Breast epithelium (tissue), 4 donors: ENCODE measurements around the gene MREG. TPM values are rescaled to one million over a fixed set of nuclear protein-coding genes. Genes with fewer than 3 reads are reported as not detected.

Experiments used
- DNase-seq, 2 donors: peaks; one replicate each; pipeline ENCODE4 v3.0.0-alpha.2; 2019; ENCODE audit warnings: low spot score in 2 of 2
- H3K27ac ChIP-seq, 2 donors: fragments of 200-600 bp; sonication (generic) in 1 of 2; one replicate each; pipeline ENCODE4 v1.5.1; 2016 to 2019; ENCODE audit warnings: mild to moderate bottlenecking in 1 of 2
- H3K27me3 ChIP-seq, 2 donors: fragments of 200-600 bp; sonication (generic) in 1 of 2; one replicate each; pipeline versions ENCODE4 v1.5.1 to v1.6.0; 2017 to 2019; ENCODE audit warnings: control low read depth in 1 of 2, mild to moderate bottlenecking in 1 of 2
- H3K36me3 ChIP-seq: fragments of 200-600 bp; one replicate; pipeline ENCODE4 v1.5.1; 2019
- H3K4me1 ChIP-seq, 2 donors: fragments of 200-600 bp; sonication (generic); one replicate each; pipeline ENCODE4 v1.5.1; 2016 to 2019; ENCODE audit warnings: control low read depth in 1 of 2
- H3K4me3 ChIP-seq, 3 donors: fragments of 200-600 bp; sonication (generic); 1 replicate in 2 of 3; 2 replicates in 1 of 3; pipeline ENCODE4 v1.5.1; 2016 to 2019; ENCODE audit warnings: mild to moderate bottlenecking in 3 of 3, moderate library complexity in 2 of 3
- H3K9me3 ChIP-seq, 2 donors: fragments of 200-600 bp; sonication (generic) in 1 of 2; one replicate each; pipeline ENCODE4 v1.5.1; 2016 to 2019; ENCODE audit warnings: control low read depth in 1 of 2
- POLR2A ChIP-seq: fragments of 450-650 bp; IDR thresholded peaks from one replicate; pipeline ENCODE4 v1.6.1; 2016; ENCODE audit warnings: antibody characterized with exemption, mild to moderate bottlenecking, moderate library complexity
- POLR2AphosphoS5 ChIP-seq, 3 donors: sonication (generic); formaldehyde crosslinking; IDR thresholded peaks; one replicate each; pipeline ENCODE4 v1.6.1; 2017; ENCODE audit warnings: antibody characterized with exemption in 3 of 3
- intact Hi-C: fragments of 100-400 bp; cut with DNase I; formaldehyde crosslinking; loops from one replicate; pipeline ENCODE4 v1.15.1; 2023; ENCODE audit warnings: low total_unique reads
- total RNA-seq, 3 donors: library from RNA; depleted of rRNA; stranded (reverse); fragments of >200 nt; gene quantifications; one replicate each; pipeline ENCODE4 v1.1.0, GENCODE V29; 2016
- TF ChIP-seq, protein P1 (sequence below), 3 donors: fragments of 450-650 bp; IDR thresholded peaks; one replicate each; pipeline ENCODE4 v1.5.1; 2016 to 2017; ENCODE audit warnings: antibody characterized with exemption in 3 of 3, mild to moderate bottlenecking in 3 of 3, moderate library complexity in 3 of 3

Gene MREG
- total RNA-seq, 3 donors from 2014 or later: 3.8 to 30.1 (median 16.1) TPM

DNA sequence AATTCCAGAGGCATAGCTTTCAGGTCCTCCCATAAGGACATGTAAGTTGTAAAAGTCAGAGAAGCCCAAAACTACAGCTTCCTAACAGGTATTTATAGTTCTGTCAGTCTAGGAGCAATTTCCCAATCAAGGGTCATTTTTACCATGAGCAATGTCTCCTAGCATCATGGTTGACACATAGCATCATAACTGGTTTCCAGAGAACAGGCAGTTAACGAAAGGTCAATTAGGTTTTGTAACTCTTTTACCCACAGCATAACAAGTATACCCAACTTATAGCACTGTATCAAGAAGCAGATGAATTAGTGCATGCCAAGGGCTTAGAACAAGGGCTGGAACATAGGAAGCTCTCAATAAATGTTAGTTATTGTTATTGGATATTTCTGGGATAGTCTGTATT is 110.1 kb downstream of the MREG start:
- H3K4me1 ChIP-seq: no peaks in the 10 kb centered on the region
- DNase-seq: no peak
- no peak for TF ChIP-seq POLR2AphosphoS5 (IDR thresholded peaks at IDR 0.05)
- TF ChIP-seq, protein P1, sequence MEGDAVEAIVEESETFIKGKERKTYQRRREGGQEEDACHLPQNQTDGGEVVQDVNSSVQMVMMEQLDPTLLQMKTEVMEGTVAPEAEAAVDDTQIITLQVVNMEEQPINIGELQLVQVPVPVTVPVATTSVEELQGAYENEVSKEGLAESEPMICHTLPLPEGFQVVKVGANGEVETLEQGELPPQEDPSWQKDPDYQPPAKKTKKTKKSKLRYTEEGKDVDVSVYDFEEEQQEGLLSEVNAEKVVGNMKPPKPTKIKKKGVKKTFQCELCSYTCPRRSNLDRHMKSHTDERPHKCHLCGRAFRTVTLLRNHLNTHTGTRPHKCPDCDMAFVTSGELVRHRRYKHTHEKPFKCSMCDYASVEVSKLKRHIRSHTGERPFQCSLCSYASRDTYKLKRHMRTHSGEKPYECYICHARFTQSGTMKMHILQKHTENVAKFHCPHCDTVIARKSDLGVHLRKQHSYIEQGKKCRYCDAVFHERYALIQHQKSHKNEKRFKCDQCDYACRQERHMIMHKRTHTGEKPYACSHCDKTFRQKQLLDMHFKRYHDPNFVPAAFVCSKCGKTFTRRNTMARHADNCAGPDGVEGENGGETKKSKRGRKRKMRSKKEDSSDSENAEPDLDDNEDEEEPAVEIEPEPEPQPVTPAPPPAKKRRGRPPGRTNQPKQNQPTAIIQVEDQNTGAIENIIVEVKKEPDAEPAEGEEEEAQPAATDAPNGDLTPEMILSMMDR (IDR thresholded peaks at IDR 0.05): no peak
- no peak for TF ChIP-seq POLR2A
- no peaks in the 10 kb centered on the region for H3K27me3 ChIP-seq
- intact Hi-C loops: no loop called here
- no peak overlapping the region for H3K4me3 ChIP-seq
- no peak overlapping the region for H3K27ac ChIP-seq
- H3K9me3 ChIP-seq: no peaks in the 10 kb centered on the region
- H3K36me3 ChIP-seq: no peaks in the 10 kb centered on the region

DNA sequence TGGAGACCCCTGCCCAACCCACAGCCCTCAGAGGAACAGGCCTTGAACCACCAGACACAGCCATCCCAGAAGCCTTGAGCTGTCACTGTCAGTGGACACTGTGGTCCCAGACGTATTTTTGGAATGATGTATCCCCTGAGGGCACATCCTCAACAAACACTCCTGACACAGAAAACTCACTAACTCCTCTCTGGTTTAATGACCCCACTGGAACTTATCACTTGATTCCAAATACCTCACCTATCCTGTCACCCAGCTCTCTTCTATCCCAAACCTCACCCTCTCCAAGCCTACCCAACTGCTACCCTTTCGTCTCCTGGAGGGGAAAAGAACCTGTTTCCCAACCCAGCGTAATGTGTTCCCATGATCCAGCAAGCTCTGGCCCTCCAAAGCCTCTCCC is 111.6 kb downstream of the MREG start:
- no peak overlapping the region for H3K27ac ChIP-seq
- DNase-seq: no peak
- H3K36me3 ChIP-seq: no peaks in the 10 kb centered on the region
- intact Hi-C loops: no loop called here
- H3K4me1 ChIP-seq: no peaks in the 10 kb centered on the region
- no peak for TF ChIP-seq POLR2A
- no peak for TF ChIP-seq POLR2AphosphoS5 (IDR thresholded peaks at IDR 0.05)
- TF ChIP-seq, protein P1 (IDR thresholded peaks at IDR 0.05): no peak
- H3K27me3 ChIP-seq: no peaks in the 10 kb centered on the region
- H3K9me3 ChIP-seq: no peaks in the 10 kb centered on the region
- H3K4me3 ChIP-seq: no peak overlapping the region

DNA sequence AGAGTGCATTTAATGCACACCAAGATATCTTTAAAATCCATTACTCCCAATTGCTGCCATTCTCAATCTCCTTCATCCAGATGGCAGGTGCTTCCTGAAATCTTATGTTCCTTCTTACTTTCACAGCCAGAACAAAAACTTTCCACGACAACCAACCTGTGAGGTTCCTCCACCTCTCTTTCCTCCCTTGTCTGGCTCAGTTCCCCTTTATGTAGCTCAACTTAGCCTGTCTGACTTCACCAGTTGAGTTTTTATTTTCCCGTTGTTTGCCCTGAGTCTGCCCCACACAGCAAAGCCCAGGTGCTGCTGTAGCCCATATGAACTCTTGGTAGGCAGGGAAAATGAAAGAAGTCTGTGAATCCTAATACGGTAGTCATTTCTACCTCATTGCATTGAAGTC is 112.5 kb downstream of the MREG start:
- Histone ChIP-seq H3K27ac (no peak overlapping the region), H3K4me3 (no peak overlapping the region), H3K27me3 (no peaks in the 10 kb centered on the region), H3K4me1 (no peaks in the 10 kb centered on the region), H3K9me3 (no peaks in the 10 kb centered on the region), H3K36me3 (no peaks in the 10 kb centered on the region)
- intact Hi-C loops: no loop called here
- no peak for DNase-seq
- TF ChIP-seq POLR2A (no peak), POLR2AphosphoS5 (IDR thresholded peaks at IDR 0.05) (no peak)
- TF ChIP-seq, protein P1 (IDR thresholded peaks at IDR 0.05): no peak

DNA sequence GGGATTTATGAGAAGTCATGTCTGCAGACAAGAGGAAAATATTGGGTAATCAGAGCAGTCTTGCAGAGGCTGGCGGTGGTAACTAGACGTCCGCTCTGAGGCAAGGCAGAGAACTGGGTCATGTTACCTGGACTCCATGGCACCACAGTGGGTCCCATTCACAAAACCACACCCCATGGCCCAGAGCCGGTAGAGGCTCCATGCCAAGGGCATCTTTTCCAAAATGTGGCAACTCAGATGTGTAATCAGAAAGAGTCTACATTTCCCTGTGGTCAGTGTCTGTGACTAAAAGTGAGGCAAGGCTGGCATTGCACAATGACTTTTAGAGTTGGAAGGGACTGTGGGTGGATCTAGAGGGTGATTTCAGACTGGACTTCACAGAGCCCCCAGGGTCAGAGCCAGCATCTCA is 113.1 kb downstream of the MREG start:
- peak in 1 of 2 donors; percentile 73 for DNase-seq

DNA sequence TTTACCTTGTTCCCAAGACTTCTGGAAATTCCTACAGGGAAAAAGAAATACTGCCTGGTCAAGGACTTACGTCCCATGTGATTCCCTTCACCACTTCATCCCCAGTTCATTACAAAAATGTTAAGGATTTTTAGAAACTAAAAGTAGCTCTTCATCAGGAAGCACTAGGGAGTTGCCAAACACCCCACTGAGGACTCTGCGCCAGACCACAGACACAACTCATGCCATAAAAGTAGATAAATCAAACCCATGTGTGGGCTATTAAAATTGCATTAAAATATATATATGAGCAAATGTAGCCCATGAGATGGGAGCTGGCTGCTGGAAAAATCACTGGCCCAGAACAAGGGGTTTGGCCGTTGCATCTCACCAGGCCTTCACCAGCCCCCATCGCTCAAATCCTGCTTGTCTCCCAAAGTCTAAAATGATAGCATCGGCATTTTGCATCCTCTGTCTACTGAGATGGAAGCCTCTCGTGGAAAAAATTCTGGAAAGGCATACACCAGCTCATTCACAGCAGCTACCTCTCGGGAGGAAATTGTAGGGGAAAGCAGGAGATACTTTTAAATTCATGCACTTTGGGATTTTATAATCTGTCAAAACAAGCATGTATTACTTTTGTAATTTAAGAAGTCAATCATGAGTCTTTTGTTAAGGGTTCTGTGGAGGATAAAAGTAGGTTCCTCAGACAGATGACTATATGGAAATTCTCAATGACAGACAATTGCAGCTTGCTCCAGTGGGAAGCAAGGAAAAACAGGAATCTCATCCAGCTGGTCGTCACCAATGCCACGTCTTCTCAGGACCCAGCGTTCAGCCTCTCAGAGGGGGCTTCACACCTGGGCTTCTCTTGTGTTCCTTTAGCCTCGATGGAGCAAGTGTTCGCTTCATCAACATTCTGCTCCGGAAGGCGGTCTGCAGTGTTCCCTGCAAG is 113.9 kb downstream of the MREG start:
- Histone ChIP-seq H3K27ac (peak overlapping the region in 1 of 2 donors; percentile 7), H3K9me3 (no peaks in the 10 kb centered on the region), H3K36me3 (no peaks in the 10 kb centered on the region), H3K4me3 (no peak overlapping the region), H3K4me1 (no peaks in the 10 kb centered on the region), H3K27me3 (no peaks in the 10 kb centered on the region)
- DNase-seq: no peak
- intact Hi-C loops: no loop called here
- no peak for TF ChIP-seq POLR2A
- TF ChIP-seq POLR2AphosphoS5 (IDR thresholded peaks at IDR 0.05): no peak
- TF ChIP-seq, protein P1 (IDR thresholded peaks at IDR 0.05): no peak

More for the DNA sequence above, 113.1 kb downstream of the MREG start:
- H3K9me3 ChIP-seq: no peaks in the 10 kb centered on the region
- H3K27ac ChIP-seq: no peak overlapping the region
- no peaks in the 10 kb centered on the region for H3K36me3 ChIP-seq
- H3K4me1 ChIP-seq: no peaks in the 10 kb centered on the region
- H3K27me3 ChIP-seq: no peaks in the 10 kb centered on the region
- H3K4me3 ChIP-seq: no peak overlapping the region
- TF ChIP-seq, protein P1 (IDR thresholded peaks at IDR 0.05): no peak
- TF ChIP-seq POLR2A (no peak), POLR2AphosphoS5 (IDR thresholded peaks at IDR 0.05) (peak in 1 of 3 donors; percentile 55)
- intact Hi-C loops: no loop called here
